H1 (cell line): ENCODE measurements around the gene SCAPER. TPM values are rescaled to one million over a fixed set of nuclear protein-coding genes. Genes with fewer than 3 reads are reported as not detected.

Source experiments
- HDAC2 ChIP-seq, 2 experiments: fragments of 300-600 bp in 1 of 2; sonication (generic) in 1 of 2; IDR thresholded peaks; 2 replicates each; pipeline ENCODE4 v1.6.1; 2011 to 2012; ENCODE audit warnings: low read depth in 2 of 2, low read length in 2 of 2, mild to moderate bottlenecking in 2 of 2, moderate library complexity in 2 of 2, borderline replicate concordance in 1 of 2, inconsistent platforms in 1 of 2
- JUND ChIP-seq: IDR thresholded peaks from 2 replicates; pipeline ENCODE4 v1.6.1; 2011; ENCODE audit warnings: mild to moderate bottlenecking, improper control_type of control experiment, low read length
- KDM1A ChIP-seq: fragments of 200-600, 300-600 bp; sonication (generic); IDR thresholded peaks from 2 replicates; pipeline ENCODE4 v1.7.1; 2016; ENCODE audit warnings: mild to moderate bottlenecking, low read length, borderline replicate concordance
- NRF1 ChIP-seq: IDR thresholded peaks from 2 replicates; pipeline ENCODE4 v1.6.1; 2011; ENCODE audit warnings: mild to moderate bottlenecking, low read depth, low read length, improper control_type of control experiment
- RNF2 ChIP-seq: fragments of 200-900, 300-1000 bp; sonication (generic); IDR thresholded peaks from 2 replicates; pipeline ENCODE4 v1.7.1; 2016; ENCODE audit warnings: borderline replicate concordance, low read depth, mild to moderate bottlenecking, antibody characterized with exemption, low read length; ENCODE audit not compliant: poor library complexity, severe bottlenecking; ENCODE audit errors: missing control alignments
- RXRA ChIP-seq: IDR thresholded peaks from 2 replicates; pipeline ENCODE4 v1.6.1; 2011; ENCODE audit warnings: low read depth, mild to moderate bottlenecking, low read length, moderate library complexity; ENCODE audit not compliant: insufficient read depth
- SRF ChIP-seq: IDR thresholded peaks from 2 replicates; pipeline ENCODE4 v1.6.1; 2011; ENCODE audit warnings: mild to moderate bottlenecking, low read depth, low read length, moderate library complexity
- TEAD4 ChIP-seq: IDR thresholded peaks from 2 replicates; pipeline ENCODE4 v1.6.1; 2012; ENCODE audit warnings: low read depth, low read length, inconsistent platforms, mixed read lengths
- polyA plus RNA-seq, 7 experiments: library from polyadenylated mRNA; depleted of rRNA in 3 of 7; stranded (reverse) in 5 of 7; unstranded in 2 of 7; fragments of >200 nt in 5 of 7; fragments of 200-250 nt in 2 of 7; gene quantifications; 1 replicate in 5 of 7; 2 replicates in 1 of 7; 4 replicates in 1 of 7; pipeline versions ENCODE4 v1.2.1 to v1.2.3, GENCODE V29; 2011 to 2013; ENCODE audit warnings: missing spikeins in 2 of 7, mixed read lengths in 2 of 7
- total RNA-seq: library from RNA; stranded (reverse); fragmentation: NEBNext Ultra II Directional; extraction: Animal tissue kit (Norgen Biotek cat#: 25700); gene quantifications from 2 replicates; pipeline ENCODE4 v1.2.1, GENCODE V29; 2021
- TF ChIP-seq, protein P1 (sequence below): fragments of 300-600 bp; sonication (generic); IDR thresholded peaks from 2 replicates; pipeline ENCODE4 v1.7.1; 2012; ENCODE audit warnings: low read length, moderate library complexity, mild to moderate bottlenecking, inconsistent platforms; ENCODE audit not compliant: insufficient replicate concordance

Gene SCAPER
- total and polyA plus RNA-seq, 2 of the 8 experiments (the other 6 are each of a cell fraction or from before 2014, with no cell fraction given), result 1.6 to 6.8 TPM

GRCh38 chr15:76342382-76343201, 562.5 kb downstream of the SCAPER start (continued):
- TF ChIP-seq, protein P1, sequence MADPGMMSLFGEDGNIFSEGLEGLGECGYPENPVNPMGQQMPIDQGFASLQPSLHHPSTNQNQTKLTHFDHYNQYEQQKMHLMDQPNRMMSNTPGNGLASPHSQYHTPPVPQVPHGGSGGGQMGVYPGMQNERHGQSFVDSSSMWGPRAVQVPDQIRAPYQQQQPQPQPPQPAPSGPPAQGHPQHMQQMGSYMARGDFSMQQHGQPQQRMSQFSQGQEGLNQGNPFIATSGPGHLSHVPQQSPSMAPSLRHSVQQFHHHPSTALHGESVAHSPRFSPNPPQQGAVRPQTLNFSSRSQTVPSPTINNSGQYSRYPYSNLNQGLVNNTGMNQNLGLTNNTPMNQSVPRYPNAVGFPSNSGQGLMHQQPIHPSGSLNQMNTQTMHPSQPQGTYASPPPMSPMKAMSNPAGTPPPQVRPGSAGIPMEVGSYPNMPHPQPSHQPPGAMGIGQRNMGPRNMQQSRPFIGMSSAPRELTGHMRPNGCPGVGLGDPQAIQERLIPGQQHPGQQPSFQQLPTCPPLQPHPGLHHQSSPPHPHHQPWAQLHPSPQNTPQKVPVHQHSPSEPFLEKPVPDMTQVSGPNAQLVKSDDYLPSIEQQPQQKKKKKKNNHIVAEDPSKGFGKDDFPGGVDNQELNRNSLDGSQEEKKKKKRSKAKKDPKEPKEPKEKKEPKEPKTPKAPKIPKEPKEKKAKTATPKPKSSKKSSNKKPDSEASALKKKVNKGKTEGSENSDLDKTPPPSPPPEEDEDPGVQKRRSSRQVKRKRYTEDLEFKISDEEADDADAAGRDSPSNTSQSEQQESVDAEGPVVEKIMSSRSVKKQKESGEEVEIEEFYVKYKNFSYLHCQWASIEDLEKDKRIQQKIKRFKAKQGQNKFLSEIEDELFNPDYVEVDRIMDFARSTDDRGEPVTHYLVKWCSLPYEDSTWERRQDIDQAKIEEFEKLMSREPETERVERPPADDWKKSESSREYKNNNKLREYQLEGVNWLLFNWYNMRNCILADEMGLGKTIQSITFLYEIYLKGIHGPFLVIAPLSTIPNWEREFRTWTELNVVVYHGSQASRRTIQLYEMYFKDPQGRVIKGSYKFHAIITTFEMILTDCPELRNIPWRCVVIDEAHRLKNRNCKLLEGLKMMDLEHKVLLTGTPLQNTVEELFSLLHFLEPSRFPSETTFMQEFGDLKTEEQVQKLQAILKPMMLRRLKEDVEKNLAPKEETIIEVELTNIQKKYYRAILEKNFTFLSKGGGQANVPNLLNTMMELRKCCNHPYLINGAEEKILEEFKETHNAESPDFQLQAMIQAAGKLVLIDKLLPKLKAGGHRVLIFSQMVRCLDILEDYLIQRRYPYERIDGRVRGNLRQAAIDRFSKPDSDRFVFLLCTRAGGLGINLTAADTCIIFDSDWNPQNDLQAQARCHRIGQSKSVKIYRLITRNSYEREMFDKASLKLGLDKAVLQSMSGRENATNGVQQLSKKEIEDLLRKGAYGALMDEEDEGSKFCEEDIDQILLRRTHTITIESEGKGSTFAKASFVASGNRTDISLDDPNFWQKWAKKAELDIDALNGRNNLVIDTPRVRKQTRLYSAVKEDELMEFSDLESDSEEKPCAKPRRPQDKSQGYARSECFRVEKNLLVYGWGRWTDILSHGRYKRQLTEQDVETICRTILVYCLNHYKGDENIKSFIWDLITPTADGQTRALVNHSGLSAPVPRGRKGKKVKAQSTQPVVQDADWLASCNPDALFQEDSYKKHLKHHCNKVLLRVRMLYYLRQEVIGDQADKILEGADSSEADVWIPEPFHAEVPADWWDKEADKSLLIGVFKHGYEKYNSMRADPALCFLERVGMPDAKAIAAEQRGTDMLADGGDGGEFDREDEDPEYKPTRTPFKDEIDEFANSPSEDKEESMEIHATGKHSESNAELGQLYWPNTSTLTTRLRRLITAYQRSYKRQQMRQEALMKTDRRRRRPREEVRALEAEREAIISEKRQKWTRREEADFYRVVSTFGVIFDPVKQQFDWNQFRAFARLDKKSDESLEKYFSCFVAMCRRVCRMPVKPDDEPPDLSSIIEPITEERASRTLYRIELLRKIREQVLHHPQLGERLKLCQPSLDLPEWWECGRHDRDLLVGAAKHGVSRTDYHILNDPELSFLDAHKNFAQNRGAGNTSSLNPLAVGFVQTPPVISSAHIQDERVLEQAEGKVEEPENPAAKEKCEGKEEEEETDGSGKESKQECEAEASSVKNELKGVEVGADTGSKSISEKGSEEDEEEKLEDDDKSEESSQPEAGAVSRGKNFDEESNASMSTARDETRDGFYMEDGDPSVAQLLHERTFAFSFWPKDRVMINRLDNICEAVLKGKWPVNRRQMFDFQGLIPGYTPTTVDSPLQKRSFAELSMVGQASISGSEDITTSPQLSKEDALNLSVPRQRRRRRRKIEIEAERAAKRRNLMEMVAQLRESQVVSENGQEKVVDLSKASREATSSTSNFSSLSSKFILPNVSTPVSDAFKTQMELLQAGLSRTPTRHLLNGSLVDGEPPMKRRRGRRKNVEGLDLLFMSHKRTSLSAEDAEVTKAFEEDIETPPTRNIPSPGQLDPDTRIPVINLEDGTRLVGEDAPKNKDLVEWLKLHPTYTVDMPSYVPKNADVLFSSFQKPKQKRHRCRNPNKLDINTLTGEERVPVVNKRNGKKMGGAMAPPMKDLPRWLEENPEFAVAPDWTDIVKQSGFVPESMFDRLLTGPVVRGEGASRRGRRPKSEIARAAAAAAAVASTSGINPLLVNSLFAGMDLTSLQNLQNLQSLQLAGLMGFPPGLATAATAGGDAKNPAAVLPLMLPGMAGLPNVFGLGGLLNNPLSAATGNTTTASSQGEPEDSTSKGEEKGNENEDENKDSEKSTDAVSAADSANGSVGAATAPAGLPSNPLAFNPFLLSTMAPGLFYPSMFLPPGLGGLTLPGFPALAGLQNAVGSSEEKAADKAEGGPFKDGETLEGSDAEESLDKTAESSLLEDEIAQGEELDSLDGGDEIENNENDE, result no peak
- no peak for TF ChIP-seq JUND
- TF ChIP-seq HDAC2 (IDR thresholded peaks at IDR 0.05; ENCODE audit: borderline replicate concordance in 1 of 2, low read depth in 2 of 2, low read length in 2 of 2), result peak in 1 of 2 experiments; percentile 59; a peak in 1 of 4 replicates
- no peak for TF ChIP-seq RXRA
- TF ChIP-seq NRF1, result peak; percentile 37
- TF ChIP-seq KDM1A, result no peak
- no peak for TF ChIP-seq SRF
- peak; percentile 19 for TF ChIP-seq RNF2
- no peak for TF ChIP-seq TEAD4
